Embryonic facial prominence (tissue), 1 donor: Measurements from ENCODE around the gene CAPN10.
"Not testable (repeated sequence)": the region's sequence is repeated elsewhere in the genome, so short reads cannot be mapped to it uniquely, and the experiment has no call there.

Source experiments
- DNase-seq: peaks from one replicate; pipeline ENCODE4 v3.0.0-alpha.2; 2016; ENCODE audit errors: extremely low spot score

CAPN10 gene, protein sequence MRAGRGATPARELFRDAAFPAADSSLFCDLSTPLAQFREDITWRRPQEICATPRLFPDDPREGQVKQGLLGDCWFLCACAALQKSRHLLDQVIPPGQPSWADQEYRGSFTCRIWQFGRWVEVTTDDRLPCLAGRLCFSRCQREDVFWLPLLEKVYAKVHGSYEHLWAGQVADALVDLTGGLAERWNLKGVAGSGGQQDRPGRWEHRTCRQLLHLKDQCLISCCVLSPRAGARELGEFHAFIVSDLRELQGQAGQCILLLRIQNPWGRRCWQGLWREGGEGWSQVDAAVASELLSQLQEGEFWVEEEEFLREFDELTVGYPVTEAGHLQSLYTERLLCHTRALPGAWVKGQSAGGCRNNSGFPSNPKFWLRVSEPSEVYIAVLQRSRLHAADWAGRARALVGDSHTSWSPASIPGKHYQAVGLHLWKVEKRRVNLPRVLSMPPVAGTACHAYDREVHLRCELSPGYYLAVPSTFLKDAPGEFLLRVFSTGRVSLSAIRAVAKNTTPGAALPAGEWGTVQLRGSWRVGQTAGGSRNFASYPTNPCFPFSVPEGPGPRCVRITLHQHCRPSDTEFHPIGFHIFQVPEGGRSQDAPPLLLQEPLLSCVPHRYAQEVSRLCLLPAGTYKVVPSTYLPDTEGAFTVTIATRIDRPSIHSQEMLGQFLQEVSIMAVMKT

DNA sequence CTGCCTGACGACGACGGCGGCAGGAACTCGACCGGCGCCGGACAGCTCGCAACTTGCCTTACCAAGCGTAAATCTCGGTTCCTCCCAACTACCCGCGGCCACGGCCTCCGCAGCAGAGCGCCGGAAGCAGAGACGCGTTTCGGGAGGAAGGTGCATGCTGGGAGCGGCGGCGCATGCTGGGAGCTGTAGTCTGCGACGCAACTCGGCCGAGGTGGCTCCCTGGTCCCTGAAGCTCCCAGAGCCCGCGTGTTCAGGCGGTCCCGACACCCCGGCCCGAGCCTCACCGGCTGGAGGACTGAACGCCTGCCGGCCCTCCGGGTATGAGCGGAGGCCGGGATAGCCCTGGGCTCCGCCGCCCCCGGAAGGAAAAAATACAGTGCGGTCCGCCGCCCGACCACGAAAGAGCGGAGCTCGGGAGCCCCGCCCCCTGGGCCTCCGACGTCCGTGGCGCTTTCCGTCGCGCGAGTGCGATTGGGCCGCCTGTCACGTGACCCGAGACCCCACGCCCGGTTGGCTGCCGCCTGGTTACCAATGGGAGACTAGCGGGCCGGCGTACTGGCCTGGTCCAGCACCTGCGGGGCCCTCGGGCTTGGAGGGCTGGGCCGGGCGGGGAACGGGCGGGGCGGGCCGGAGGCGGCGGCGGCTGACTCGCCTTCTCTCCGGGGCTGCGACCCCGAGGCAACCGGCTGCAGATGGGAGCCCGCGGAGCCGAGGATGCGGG lies at the start of gene CAPN10:
TSS of gene CAPN10 (plus strand) at position 537 of the 721 bp plus-strand sequence. CDS start at position 715, 178 bp downstream.
- DNase-seq = peak; percentile 87

DNA sequence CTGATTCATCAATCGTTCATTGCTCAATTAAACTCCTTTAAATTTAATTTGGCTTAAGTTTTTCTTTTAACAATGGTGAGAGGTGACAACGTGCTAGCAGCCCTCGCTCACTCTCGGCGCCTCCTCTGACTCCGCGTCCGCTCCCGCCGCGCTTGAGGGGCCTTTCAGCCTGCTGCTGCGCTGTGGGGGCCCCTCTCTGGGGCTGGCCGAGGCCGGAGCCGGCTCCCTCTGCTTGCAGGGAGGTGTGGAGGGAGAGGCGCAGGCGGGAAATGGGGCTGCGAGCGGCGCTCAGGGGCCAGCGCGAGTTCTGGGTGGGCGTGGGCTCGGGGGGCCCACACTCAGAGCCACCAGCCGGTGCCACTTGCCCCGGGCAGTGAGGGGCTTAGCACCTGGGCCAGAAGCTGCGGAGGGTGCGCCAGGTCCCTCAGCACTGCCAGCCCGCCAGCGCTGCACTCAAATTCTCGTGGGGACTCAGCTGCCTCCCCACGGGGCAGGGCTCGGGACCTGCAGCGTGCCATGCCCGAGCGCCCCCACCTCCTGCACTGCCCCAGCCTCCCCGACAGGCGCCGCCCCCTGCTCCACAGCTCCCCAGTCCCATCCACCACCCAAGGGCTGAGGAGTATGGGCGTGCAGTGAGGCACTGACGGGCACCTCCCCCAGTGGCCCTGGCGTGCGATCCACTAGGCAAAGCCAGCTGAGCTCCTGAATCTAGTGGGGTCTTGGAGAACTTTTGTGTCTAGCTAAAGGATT lies 48.3 kb upstream of the CAPN10 start:
- no peak for DNase-seq

DNA sequence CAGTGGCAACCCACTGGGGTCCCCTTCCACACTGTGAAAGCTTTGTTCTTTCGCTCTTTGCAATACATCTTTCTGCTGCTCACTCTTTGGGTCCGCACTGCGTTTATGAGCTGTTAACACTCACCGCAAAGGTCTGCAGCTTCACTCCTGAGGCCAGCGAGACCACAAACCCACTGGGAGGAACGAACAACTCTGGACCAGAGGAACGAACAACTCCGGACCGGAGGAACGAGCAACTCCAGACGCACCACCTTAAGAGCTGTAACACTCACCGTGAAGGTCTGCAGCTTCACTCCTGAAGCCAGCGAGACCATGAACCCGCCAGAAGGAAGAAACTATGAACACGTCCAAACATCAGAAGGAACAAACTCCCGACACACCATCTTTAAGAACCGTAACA lies 47.4 kb upstream of the CAPN10 start:
- not testable (repeated sequence) for DNase-seq

DNA sequence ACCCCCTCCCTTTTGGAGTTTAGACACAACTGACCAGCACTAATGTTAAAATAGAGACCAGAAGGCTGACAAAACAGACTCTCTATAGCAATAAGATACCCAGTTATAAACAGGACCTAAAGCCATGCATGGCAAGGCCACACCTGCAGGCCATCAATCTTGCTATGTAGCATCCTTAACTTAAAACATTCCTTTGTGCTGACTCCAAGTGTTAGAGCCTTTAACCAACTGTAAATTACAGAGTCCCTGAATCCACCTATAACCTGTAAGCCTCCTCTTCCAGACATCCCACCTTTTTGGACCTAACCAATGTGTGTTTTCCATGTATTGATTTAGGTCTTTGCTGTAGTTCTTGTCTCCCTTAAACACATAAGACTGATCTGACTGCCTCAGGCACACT lies 46.6 kb upstream of the CAPN10 start:
- DNase-seq = no peak

DNA sequence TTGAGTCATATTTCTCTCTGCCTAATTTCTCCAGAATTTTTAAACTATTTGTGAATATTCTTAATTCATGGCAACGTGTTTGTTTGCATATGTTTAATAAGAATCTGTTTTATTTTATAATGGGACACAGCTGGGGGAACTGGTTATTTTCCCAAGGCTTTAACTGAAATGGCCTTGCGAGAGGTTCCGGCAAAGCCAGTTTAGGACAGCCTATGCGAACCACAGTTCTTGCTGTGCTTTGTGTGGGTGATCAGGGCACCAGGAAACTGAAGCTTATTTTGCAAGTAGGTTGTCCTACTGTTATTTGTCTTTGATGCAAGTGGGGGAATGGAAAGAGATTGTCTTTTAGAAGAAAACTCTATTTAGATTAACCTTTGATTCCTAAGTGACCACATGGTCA lies 35.2 kb upstream of the CAPN10 start:
- no peak for DNase-seq

DNA sequence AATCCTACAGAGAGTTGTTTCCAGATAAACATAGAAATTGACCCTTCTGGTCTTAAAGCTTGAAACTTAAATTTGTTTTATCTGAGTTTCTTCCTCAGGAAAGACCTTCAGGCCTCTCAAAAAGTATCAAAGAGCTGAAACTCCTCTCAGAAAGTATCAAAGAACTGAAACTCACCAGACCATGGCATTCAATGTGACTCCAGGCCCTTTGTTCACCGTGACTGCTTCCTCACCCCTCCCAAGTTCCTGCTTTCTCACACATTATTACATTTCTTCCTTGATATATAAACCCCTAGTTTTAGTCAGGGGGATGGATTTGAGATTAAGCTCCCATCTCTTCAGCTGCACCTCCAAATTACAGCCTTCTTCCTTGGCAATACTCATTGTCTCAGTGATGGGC lies 34.7 kb upstream of the CAPN10 start:
- no peak for DNase-seq

DNA sequence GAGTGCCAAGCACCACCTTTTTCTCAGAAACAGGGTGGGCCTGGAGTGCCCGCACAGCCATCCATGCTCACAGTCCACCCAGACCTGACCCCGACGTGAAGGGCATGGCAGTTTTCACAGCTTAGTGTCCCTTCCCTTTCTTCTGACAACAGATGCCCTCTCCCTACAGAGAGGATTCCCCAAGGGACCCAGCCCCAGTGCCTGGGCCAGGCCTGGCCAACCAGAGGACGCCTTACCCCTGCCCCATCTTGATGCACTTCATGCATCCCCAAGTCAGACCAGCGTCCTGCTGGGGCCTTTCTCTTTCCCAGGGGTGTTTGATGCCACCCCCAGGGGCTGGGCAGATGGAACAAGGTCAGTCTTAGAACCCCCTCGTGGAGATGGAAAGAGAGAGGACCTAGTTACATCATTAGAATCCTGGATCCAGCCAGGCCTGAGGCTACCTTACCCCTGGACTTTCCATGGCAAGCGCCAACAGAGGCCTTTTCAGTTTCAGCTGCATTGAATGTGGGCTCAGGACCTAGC lies 32.5 kb upstream of the CAPN10 start:
- no peak for DNase-seq

DNA sequence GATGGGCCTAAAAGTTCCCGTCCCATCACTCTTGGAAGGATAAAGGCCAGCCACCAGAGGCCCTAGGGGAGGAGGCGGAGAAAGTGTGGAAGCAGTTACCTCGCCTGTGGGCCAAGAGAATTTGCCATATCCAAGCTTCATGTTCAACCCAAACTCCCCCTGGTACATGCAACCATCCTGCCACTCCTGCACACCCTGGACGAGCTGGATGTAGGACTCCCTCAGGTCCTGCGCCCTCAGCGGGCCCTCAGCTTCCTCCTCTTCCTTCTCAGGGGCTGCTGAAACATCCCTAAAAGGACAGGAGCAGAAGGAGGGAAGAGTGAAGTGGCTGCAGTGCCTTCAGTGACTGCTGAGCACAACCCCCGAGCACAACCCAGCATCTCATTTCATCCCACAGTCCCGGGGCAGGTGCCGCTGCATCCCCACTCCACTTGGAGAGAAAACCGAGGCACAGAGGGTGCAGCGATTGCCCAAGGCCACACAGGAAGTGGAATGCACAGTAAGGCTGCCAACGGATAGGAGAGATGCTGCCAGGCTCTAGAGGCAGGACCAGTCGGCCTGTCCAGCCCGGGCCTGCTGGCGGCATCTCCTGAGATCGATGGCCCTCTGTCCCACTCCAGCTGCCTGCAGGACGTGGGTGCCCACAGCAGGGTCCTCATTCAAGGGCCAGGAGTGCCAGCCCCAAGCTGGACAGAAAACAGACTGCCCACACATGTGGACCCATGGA lies 31.6 kb upstream of the CAPN10 start:
- no peak for DNase-seq

DNA sequence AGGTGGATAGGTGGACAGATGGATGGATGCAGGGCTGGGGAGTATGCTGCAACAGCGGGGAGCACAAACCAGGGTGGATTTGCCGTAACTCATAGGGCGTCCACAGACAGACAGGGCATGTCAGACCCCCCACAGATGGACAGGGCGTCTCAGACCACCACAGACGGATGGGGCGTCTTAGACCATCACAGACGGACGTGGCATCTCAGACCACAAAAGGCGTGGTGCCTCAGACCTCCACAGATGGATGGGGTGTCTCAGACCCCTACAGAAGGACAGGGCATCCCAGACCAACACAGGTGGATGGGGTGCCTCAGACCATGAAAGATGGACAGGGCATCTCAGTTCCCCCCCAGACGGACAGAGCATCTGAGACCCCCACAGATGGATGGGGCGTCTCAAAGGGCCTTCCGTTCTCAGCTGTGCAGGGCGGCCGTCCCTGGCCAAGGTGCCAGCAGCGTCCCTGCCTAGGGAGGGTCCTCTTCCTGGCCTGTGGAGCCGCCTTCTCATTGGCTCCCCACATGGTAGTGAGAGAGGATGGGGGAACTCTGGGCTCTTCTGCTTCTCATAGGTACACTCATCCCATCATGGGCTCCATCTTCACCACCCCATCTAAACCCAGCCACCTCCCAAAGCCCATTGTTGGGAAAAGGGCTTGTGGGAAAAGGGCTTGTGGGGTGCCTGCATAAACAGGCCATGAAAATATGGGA lies 30.8 kb upstream of the CAPN10 start:
- no peak for DNase-seq

DNA sequence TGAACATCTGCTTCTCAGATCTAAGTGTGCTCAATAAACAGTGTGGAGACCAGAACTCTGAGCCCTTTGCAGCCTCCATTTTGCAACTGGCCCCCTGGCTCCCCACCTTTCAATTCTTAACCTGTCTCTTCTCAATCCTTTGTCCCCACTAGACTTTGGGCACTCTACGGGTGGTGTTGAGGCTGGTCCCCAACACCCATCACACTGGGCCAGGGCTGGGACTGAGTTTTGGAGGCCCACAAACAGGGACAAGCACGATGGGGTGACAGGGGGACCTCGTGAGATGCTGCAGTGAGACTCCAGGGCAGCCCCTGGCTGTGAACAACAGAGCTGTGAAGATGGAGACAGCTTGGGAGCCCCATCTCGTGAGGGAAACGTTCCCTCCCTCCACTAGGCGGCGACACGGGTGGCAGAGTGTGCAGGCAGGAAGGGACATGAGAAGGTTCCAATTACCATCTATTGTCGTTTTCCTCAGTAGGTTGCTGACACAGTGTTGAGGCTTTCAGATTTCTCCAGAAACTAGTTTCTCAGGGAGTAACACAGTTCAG lies 29.9 kb upstream of the CAPN10 start:
- no peak for DNase-seq

DNA sequence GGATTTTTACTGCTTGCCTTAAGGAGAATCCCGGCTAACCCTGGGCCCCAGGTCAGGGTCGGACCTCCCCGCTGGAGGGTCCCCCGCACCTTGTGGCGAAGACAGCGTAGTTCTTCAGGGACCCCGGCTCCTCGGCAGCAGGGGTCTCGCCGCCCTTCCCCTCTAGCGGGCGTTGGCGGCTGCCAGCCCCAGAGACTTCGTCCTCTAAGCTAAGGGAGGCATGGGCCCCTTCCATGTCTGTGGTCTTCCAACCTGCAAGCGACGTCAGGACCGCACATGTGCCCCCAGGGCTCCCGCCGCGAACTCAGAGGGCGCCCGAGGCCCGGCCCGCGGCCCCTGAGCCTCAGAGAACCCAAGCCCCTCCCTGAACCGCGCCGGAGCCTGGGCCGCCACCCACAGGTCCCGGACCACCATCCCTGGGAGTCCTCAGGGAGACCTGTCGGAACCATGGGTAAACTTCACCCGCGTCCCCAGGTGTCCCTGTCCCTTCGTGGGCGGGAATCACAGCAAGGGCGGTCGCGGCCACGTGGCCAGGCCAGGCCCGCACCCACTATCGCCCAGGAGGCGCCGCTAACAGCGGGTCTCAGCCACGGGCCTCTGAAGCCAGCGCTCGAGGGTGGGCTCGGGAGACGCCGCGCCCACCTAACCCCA lies 29.3 kb upstream of the CAPN10 start:
- no peak for DNase-seq

DNA sequence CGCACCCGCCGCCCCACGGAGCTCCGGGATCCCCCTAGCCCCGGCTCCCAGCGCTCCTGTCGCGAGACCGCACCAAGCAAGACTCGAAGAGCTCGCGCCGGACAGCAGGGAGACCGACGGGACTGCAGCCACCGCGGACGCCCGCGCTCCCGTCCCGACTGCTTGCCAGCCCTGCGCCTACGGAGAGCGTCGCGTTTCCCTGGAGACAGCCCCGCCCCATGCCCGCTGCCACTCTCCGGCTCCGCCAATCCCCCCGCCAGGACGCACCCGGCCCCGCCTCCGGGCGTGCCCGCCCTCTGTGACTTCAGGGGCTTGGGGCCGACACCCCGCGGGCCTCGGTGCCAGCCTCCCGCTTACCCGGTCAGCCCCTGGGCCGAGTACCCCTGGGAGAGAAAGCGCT lies 28.7 kb upstream of the CAPN10 start, which contains the start of gene ANKMY1:
TSS of gene ANKMY1 (minus strand) at position 181 of the 400 bp plus-strand sequence. CDS start 653 bp downstream, outside the sequence.
- DNase-seq = no peak

DNA sequence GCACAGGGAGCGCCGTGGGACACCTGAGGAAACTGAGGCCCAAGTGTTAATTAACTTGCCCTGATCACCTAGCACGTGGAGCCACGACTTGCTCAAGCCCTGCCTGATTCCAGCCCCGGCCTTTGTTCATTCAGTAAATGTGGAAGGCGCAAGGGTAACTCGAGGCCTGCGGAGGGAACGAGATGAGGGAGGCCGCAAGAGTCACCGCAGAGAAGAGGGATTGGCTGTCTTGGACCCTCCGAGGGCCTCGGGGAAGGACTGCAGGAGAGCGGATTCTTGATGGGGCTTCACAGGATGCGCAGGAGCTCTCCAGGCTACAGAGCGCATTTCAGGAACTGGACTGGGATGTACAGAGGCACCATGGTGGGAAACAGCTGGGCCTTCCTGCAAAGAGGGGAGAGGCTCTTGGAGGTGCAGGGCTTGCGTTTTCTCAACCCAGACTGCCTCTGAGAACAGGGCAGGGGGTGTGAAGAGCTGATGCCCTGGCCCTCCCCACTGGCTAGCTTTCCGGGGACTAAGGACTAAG lies 28.2 kb upstream of the CAPN10 start:
- DNase-seq = no peak

DNA sequence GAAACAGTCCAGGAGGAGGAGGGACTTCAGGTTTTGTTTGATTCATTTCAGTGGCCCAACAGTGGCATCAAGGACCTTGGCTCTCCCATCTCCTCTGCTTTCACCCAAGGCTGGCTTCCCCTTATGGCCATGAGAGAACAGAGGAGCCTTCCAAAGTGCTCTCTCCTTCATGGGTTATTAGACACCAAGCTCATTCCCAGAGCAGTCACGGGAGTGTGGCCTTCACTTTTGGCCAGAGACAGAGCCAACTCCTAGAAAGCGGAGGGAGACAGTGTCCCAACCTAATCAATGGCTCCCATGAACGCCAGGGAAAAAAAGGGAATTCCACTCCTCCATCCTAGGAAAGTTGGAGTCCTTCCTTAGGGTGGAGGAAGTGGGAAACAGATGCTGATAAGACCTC lies 27.2 kb upstream of the CAPN10 start:
- DNase-seq = no peak

DNA sequence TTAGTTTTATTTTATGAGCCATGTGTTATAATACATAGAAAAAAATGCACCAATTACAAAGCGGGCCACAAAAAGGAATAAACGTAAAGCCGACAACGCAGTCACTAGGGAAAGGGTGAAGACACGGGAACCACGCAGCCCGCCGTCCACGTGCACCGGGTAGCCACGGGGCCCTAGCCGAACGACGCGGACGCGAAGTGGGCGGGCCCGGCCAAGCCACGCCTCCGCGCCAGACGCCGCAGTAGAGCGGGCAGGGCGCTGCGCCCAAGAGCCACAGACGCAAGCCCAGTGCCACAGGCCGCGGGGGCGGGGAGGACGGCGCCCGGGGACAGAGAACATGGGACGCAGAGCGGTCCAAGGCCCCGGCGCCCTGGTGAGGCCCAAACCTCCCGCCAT lies 26.5 kb upstream of the CAPN10 start, which contains the start of gene DUSP28:
TSS of gene DUSP28 (plus strand) at position 274 of the 396 bp plus-strand sequence. CDS start 328 bp downstream, outside the sequence.
- DNase-seq = no peak

DNA sequence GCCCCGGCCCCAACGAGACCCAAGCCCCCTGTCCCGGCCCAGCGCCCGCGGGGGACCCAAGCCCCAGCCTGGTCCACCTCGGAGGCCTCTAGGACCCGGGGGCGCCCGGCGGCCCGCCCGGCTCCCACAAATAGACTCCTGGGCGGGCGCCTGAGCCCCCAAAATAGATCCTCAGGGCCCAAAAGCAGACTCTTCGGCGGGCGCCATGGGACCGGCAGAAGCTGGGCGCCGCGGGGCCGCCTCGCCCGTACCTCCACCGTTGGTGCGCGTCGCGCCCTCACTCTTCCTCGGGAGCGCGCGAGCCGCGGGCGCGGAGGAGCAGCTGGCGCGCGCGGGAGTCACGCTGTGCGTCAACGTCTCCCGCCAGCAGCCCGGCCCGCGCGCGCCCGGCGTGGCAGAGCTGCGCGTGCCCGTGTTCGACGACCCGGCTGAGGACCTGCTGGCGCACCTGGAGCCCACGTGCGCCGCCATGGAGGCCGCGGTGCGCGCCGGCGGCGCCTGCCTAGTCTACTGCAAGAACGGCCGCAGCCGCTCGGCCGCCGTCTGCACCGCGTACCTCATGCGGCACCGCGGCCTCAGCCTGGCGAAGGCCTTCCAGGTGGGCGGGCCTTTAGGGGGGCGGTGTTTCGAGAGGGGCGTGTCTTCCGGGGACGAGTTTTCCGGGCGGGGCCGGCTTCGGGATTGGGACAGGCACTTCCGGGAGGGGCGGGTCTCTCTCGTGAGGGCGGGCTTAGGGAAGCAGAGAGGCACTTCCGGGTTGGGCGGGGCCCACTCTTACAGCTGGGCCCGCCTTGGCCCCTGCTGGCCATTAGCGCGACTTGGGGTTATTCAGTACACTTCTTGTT lies 25.8 kb upstream of the CAPN10 start:
- peak; percentile 96 for DNase-seq

DNA sequence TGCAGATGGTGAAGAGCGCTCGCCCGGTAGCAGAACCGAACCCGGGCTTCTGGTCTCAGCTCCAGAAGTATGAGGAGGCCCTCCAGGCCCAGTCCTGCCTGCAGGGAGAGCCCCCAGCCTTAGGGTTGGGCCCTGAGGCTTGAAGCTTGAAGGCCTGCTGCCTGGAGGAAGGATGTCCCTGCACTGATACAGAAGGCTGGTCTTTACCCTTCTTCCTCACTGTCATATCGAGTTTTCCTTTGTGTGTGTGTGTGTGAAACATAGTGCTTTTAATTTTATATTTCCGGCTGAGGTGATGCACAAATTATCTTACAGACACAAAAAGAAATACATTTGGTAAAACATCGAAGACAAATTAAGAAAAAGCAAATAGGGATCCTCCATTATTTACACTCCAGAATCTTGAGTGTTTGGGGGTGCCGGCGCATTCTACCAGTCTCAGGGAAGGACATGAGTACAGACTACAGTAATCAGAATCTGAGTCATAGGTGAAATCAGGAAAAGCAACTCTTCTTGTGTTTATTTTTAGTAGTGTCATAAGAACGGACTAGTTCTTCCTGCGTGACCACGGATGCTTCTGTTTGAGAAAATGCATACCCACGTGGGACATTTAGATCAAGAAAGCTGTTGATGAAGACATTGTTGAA lies 25.1 kb upstream of the CAPN10 start:
- DNase-seq = no peak
